Vagina (tissue), 2 donors: ENCODE results near the gene SCFD2. TPM values are rescaled to one million over a fixed set of nuclear protein-coding genes. Genes with fewer than 3 reads are reported as not detected.
A peak's percentile ranks its signal among the peaks of the same experiment; 100 is the strongest.

ENCODE experiments used
- DNase-seq, 2 donors: peaks; one replicate each; pipeline ENCODE4 v3.0.0-alpha.2; 2017; ENCODE audit errors: extremely low spot score in 2 of 2
- H3K27ac ChIP-seq: fragments of 200-600 bp; sonication (generic); one replicate; pipeline ENCODE4 v1.5.1; 2019
- H3K27me3 ChIP-seq: fragments of 200-600 bp; sonication (generic); one replicate; pipeline ENCODE4 v1.5.1; 2019
- H3K36me3 ChIP-seq, 2 donors: fragments of 200-600 bp; sonication (generic); one replicate each; pipeline ENCODE4 v1.5.1; 2017 to 2019
- H3K4me1 ChIP-seq: fragments of 200-600 bp; sonication (generic); one replicate; pipeline ENCODE4 v1.5.1; 2019
- H3K4me3 ChIP-seq, 2 donors: fragments of 200-600 bp; sonication (generic); 1 replicate in 1 of 2; 2 replicates in 1 of 2; pipeline ENCODE4 v1.5.1; 2016 to 2019
- H3K9me3 ChIP-seq: fragments of 200-600 bp; sonication (generic); one replicate; pipeline ENCODE4 v1.5.1; 2019
- CTCF ChIP-seq, 3 experiments: fragments of 450-650 bp in 2 of 3; fragments of 200-600 bp in 1 of 3; sonication (generic) in 1 of 3; IDR thresholded peaks; one replicate each; pipeline ENCODE4 v1.5.1; 2017 to 2019; ENCODE audit warnings: antibody characterized with exemption in 3 of 3, mild to moderate bottlenecking in 2 of 3, moderate library complexity in 2 of 3
- POLR2A ChIP-seq, 2 donors: fragments of 450-650 bp; IDR thresholded peaks; one replicate each; pipeline ENCODE4 v1.6.1; 2017; ENCODE audit warnings: antibody characterized with exemption in 2 of 2, mild to moderate bottlenecking in 2 of 2, moderate library complexity in 2 of 2
- POLR2AphosphoS5 ChIP-seq, 2 donors: sonication (generic); formaldehyde crosslinking; IDR thresholded peaks; one replicate each; pipeline ENCODE4 v1.9.0; 2017; ENCODE audit warnings: antibody characterized with exemption in 2 of 2, mild to moderate bottlenecking in 2 of 2, low read depth in 1 of 2; ENCODE audit not compliant: insufficient read depth in 1 of 2
- intact Hi-C: fragments of 100-400 bp; cut with DNase I; formaldehyde crosslinking; loops from one replicate; pipeline ENCODE4 v1.15.1; 2023
- total RNA-seq: library from RNA; depleted of rRNA; stranded (reverse); fragments of >200 nt; gene quantifications from one replicate; pipeline ENCODE4 v1.2.3, GENCODE V29; 2016

Gene SCFD2
- total RNA-seq, 1 donor from 2014 or later: 33.1 TPM

GRCh38 chr4:52945326-52945898, 420.4 kb downstream of the SCFD2 start:
- no peak overlapping the region for H3K27ac ChIP-seq
- H3K27me3 ChIP-seq: no peaks in the 10 kb centered on the region
- H3K4me3 ChIP-seq: no peak overlapping the region
- intact Hi-C loops: no loop called here
- TF ChIP-seq POLR2A (IDR thresholded peaks at IDR 0.05): no peak
- no peak for TF ChIP-seq POLR2AphosphoS5 (IDR thresholded peaks at IDR 0.05; ENCODE audit: insufficient read depth in 1 of 2, low read depth in 1 of 2)
- no peak for TF ChIP-seq CTCF (IDR thresholded peaks at IDR 0.05)
- H3K4me1 ChIP-seq: no peaks in the 10 kb centered on the region
- H3K36me3 ChIP-seq: no peaks in the 10 kb centered on the region
- DNase-seq: no peak
- H3K9me3 ChIP-seq: no peaks in the 10 kb centered on the region

- Histone ChIP-seq H3K9me3 (no peaks in the 10 kb centered on the region), H3K4me1 (no peaks in the 10 kb centered on the region), H3K27ac (no peak overlapping the region), H3K27me3 (no peaks in the 10 kb centered on the region), H3K36me3 (no peaks in the 10 kb centered on the region), H3K4me3 (no peak overlapping the region)
- no peak for DNase-seq
- intact Hi-C loops: no loop called here
- TF ChIP-seq POLR2AphosphoS5 (IDR thresholded peaks at IDR 0.05; ENCODE audit: insufficient read depth in 1 of 2, low read depth in 1 of 2): no peak
- TF ChIP-seq POLR2A (IDR thresholded peaks at IDR 0.05): no peak
Observed at GRCh38 chr4:52943677-52944076, 422.2 kb downstream of the SCFD2 start.

- no peak for TF ChIP-seq POLR2AphosphoS5 (IDR thresholded peaks at IDR 0.05; ENCODE audit: insufficient read depth in 1 of 2, low read depth in 1 of 2)
- TF ChIP-seq CTCF (IDR thresholded peaks at IDR 0.05): no peak
- no peak for TF ChIP-seq POLR2A (IDR thresholded peaks at IDR 0.05)
- intact Hi-C loops: no loop called here
- DNase-seq: no peak
- Histone ChIP-seq H3K9me3 (no peaks in the 10 kb centered on the region), H3K27ac (no peak overlapping the region), H3K4me1 (no peaks in the 10 kb centered on the region), H3K4me3 (no peak overlapping the region), H3K27me3 (no peaks in the 10 kb centered on the region), H3K36me3 (no peaks in the 10 kb centered on the region)
Observed at GRCh38 chr4:52942936-52943335, 422.9 kb downstream of the SCFD2 start.

GRCh38 chr4:52941450-52941849, 424.4 kb downstream of the SCFD2 start:
- TF ChIP-seq CTCF (IDR thresholded peaks at IDR 0.05) (no peak), POLR2AphosphoS5 (IDR thresholded peaks at IDR 0.05; ENCODE audit: insufficient read depth in 1 of 2, low read depth in 1 of 2) (no peak), POLR2A (IDR thresholded peaks at IDR 0.05) (no peak)
- H3K9me3 ChIP-seq: no peaks in the 10 kb centered on the region
- no peak overlapping the region for H3K4me3 ChIP-seq
- no peaks in the 10 kb centered on the region for H3K36me3 ChIP-seq
- H3K27ac ChIP-seq: no peak overlapping the region
- H3K27me3 ChIP-seq: no peaks in the 10 kb centered on the region
- DNase-seq: peak in 1 of 2 donors; percentile 40
- intact Hi-C loops: no loop called here
- no peaks in the 10 kb centered on the region for H3K4me1 ChIP-seq

GRCh38 chr4:52939739-52940138, 426.1 kb downstream of the SCFD2 start:
- DNase-seq: no peak
- H3K36me3 ChIP-seq: no peaks in the 10 kb centered on the region
- no peak overlapping the region for H3K27ac ChIP-seq
- TF ChIP-seq CTCF (IDR thresholded peaks at IDR 0.05) (no peak), POLR2AphosphoS5 (IDR thresholded peaks at IDR 0.05; ENCODE audit: insufficient read depth in 1 of 2, low read depth in 1 of 2) (no peak), POLR2A (IDR thresholded peaks at IDR 0.05) (no peak)
- H3K9me3 ChIP-seq: no peaks in the 10 kb centered on the region
- intact Hi-C loops: no loop called here
- H3K27me3 ChIP-seq: no peaks in the 10 kb centered on the region
- no peak overlapping the region for H3K4me3 ChIP-seq
- no peaks in the 10 kb centered on the region for H3K4me1 ChIP-seq
